Right lobe of liver (tissue), 6 donors: ENCODE data around the gene ZDHHC11. TPM values are rescaled to one million over a fixed set of nuclear protein-coding genes. Genes with fewer than 3 reads are reported as not detected.

ENCODE experiments used
- ATAC-seq, 4 donors: fragments of 200-7000 bp; cut with Tn5 transposase; one replicate each; pipeline ENCODE4 v1.9.1; 2020; ENCODE audit warnings: mild to moderate bottlenecking in 4 of 4, moderate library complexity in 4 of 4
- DNase-seq, 3 donors: peaks; one replicate each; pipeline ENCODE4 v3.0.0-alpha.2; 2020
- H3K27ac ChIP-seq, 3 donors: fragments of 200-600 bp; one replicate each; pipeline ENCODE4 v1.8.0; 2022
- H3K27me3 ChIP-seq, 2 donors: fragments of 200-600 bp; one replicate each; pipeline ENCODE4 v1.8.0; 2022
- H3K36me3 ChIP-seq, 4 donors: fragments of 200-600 bp; sonication (generic) in 1 of 4; one replicate each; pipeline versions ENCODE4 v1.5.1 to v1.8.0; 2017 to 2022; ENCODE audit warnings: control low read depth in 1 of 4
- H3K4me1 ChIP-seq, 4 donors: fragments of 200-600 bp; sonication (generic) in 1 of 4; one replicate each; pipeline versions ENCODE4 v1.5.1 to v1.8.0; 2017 to 2022; ENCODE audit warnings: control low read depth in 1 of 4
- H3K4me3 ChIP-seq, 3 donors: fragments of 200-600 bp; one replicate each; pipeline ENCODE4 v1.8.0; 2022
- H3K9me3 ChIP-seq, 4 donors: fragments of 200-600 bp; sonication (generic) in 1 of 4; one replicate each; pipeline versions ENCODE4 v1.5.1 to v1.8.0; 2017 to 2022; ENCODE audit warnings: control low read depth in 1 of 4
- POLR2A ChIP-seq: fragments of 450-650 bp; IDR thresholded peaks from one replicate; pipeline ENCODE4 v1.6.1; 2017; ENCODE audit warnings: antibody characterized with exemption, mild to moderate bottlenecking
- WGBS: methylation state at CpG from one replicate; pipeline ENCODE4 v1.1.6; 2018; ENCODE audit warnings: low coverage, low lambda C conversion rate; ENCODE audit not compliant: insufficient coverage; ENCODE audit errors: missing lambda C conversion rate; 5-methylcytosine and 5-hydroxymethylcytosine counted together
- intact Hi-C, 2 donors: fragments of 100-400 bp; cut with DNase I; formaldehyde crosslinking; loops; one replicate each; pipeline versions ENCODE4 v1.11.2 to v1.14.1; 2022
- total RNA-seq, 6 experiments: library from RNA; depleted of rRNA in 2 of 6; stranded (reverse); fragments of >200 nt in 2 of 6; fragmentation: NEBNext Ultra II Directional in 3 of 6; extraction: Animal tissue kit (Norgen Biotek cat#: 25700) in 3 of 6; gene quantifications; one replicate each; pipeline versions ENCODE4 v1.1.0 to v1.2.4, GENCODE V29; 2016 to 2023
- TF ChIP-seq, protein P1 (sequence below), 4 donors: fragments of 200-600 bp in 3 of 4; fragments of 450-650 bp in 1 of 4; IDR thresholded peaks; one replicate each; pipeline versions ENCODE4 v1.5.1 to v1.8.0; 2016 to 2022; ENCODE audit warnings: antibody characterized with exemption in 4 of 4, mild to moderate bottlenecking in 2 of 4
- donor health status: DM: no; HTN: yes; CAD: no.
- donor health status: DM: no; HTN: no; CAD: no.
- donor health status: DM: no; HTN: no; CAD: no.
- donor health status: DM: no; HTN: yes; CAD: no.
- donor health status: DM: no; HTN: yes; CAD: no.

The ZDHHC11 gene
- total RNA-seq, 6 experiments from 2014 or later: 0.50 to 14.4 (median 5.8) TPM

DNA sequence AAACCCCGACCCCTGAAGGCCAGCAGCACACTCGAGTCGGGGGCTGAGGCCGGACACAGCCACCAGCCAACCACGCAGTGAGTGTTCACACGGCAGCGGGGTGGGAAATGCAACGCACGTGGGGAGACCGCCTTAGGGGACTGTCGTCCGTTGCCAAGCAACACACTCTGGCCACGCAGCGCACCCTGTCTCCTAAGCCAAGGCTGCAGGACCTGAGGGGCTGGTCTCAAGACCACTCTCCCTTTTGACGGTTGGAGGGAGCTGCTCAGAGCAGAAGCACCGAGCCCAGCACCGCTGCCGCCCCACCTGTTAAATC lies 34.3 kb upstream of the ZDHHC11 start:
- Histone ChIP-seq H3K27ac (no peak overlapping the region), H3K4me1 (no peaks in the 10 kb centered on the region), H3K9me3 (no peaks in the 10 kb centered on the region), H3K36me3 (peaks cover 13 to 82% (median 43%) of the 10 kb centered on the region in 4 donors), H3K4me3 (no peak overlapping the region), H3K27me3 (no peaks in the 10 kb centered on the region)
- DNase-seq: peak in 1 of 3 donors; percentile 33
- intact Hi-C loops: no loop called here
- TF ChIP-seq, protein P1, sequence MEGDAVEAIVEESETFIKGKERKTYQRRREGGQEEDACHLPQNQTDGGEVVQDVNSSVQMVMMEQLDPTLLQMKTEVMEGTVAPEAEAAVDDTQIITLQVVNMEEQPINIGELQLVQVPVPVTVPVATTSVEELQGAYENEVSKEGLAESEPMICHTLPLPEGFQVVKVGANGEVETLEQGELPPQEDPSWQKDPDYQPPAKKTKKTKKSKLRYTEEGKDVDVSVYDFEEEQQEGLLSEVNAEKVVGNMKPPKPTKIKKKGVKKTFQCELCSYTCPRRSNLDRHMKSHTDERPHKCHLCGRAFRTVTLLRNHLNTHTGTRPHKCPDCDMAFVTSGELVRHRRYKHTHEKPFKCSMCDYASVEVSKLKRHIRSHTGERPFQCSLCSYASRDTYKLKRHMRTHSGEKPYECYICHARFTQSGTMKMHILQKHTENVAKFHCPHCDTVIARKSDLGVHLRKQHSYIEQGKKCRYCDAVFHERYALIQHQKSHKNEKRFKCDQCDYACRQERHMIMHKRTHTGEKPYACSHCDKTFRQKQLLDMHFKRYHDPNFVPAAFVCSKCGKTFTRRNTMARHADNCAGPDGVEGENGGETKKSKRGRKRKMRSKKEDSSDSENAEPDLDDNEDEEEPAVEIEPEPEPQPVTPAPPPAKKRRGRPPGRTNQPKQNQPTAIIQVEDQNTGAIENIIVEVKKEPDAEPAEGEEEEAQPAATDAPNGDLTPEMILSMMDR (IDR thresholded peaks at IDR 0.05): no peak
- TF ChIP-seq POLR2A: no peak
- ATAC-seq: no peak
- WGBS: no CpG with 5 or more reads among the region's 18 CpGs

- Histone ChIP-seq H3K4me1 (no peaks in the 10 kb centered on the region), H3K27ac (no peak overlapping the region), H3K4me3 (no peak overlapping the region), H3K36me3 (peaks cover 13 to 76% (median 43%) of the 10 kb centered on the region in 4 donors), H3K9me3 (no peaks in the 10 kb centered on the region), H3K27me3 (no peaks in the 10 kb centered on the region)
- TF ChIP-seq, protein P1 (IDR thresholded peaks at IDR 0.05): no peak
- TF ChIP-seq POLR2A: no peak
- peak in 1 of 3 donors; percentile 30 for DNase-seq
- ATAC-seq: peak in 2 of 4 donors; percentile 7 to 10
- WGBS: 83% methylated on average over 1 of the region's 16 CpGs
- intact Hi-C loops: no loop called here
Observed at GRCh38 chr5:884345-885126, 33.8 kb upstream of the ZDHHC11 start.

DNA sequence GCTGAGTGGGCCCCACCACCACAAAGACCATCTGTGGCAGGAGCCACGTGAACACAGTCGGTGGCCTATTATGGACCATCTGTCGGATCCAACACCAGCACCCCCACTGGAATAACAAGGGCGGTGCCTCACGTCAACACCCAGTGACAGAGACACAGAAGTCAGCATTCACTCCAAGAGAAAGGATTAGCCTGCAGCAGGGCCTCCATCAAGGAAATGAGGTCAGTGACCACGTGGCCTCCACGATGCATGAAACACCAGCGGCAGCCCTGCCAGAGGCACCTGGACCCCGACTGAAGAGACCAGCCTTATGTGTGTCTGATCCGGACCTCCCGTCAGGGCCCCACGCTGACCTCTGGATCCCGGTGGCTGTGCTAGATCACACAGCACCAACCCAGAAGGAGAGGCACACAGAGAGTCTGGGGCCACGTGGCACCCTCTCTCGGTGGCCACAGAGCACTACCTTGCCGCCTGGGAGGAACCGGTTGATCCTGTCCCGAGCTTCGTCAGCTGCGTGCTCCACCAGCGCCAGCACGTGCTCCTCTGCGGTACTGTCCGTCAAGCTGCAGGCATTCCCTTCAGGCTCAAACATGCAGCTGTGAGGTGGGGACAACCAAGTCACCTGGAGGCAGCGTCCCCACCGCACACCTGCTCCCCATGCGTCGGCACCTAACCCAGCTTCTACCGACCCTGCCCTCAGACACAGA lies 32.8 kb upstream of the ZDHHC11 start:
- H3K4me1 ChIP-seq: no peaks in the 10 kb centered on the region
- H3K27ac ChIP-seq: no peak overlapping the region
- DNase-seq (peak in 1 of 3 donors; percentile 35), ATAC-seq (no peak)
- no peaks in the 10 kb centered on the region for H3K9me3 ChIP-seq
- TF ChIP-seq, protein P1 (IDR thresholded peaks at IDR 0.05): no peak
- TF ChIP-seq POLR2A: no peak
- 93% methylated on average over 6 of the region's 29 CpGs for WGBS
- intact Hi-C loops: no loop called here
- no peaks in the 10 kb centered on the region for H3K27me3 ChIP-seq
- H3K36me3 ChIP-seq: peaks cover 10 to 67% (median 39%) of the 10 kb centered on the region in 4 donors
- no peak overlapping the region for H3K4me3 ChIP-seq

GRCh38 chr5:882253-883183 lies 31.7 kb upstream of the ZDHHC11 start:
- no peak for DNase-seq
- H3K4me3 ChIP-seq: no peak overlapping the region
- H3K27ac ChIP-seq: no peak overlapping the region
- no peaks in the 10 kb centered on the region for H3K4me1 ChIP-seq
- intact Hi-C loops: no loop called here
- TF ChIP-seq POLR2A: no peak
- TF ChIP-seq, protein P1 (IDR thresholded peaks at IDR 0.05): no peak
- peaks cover 5 to 64% (median 33%) of the 10 kb centered on the region in 4 donors for H3K36me3 ChIP-seq
- H3K27me3 ChIP-seq: no peaks in the 10 kb centered on the region
- 82% methylated on average over 22 of the region's 33 CpGs for WGBS
- H3K9me3 ChIP-seq: no peaks in the 10 kb centered on the region
- ATAC-seq: no peak
